ENCODE measurements around the gene RO60.
A peak's percentile ranks its signal among the peaks of the same experiment; 100 is the strongest.

RO60 gene

GRCh38 chr1:193062698-193063463 lies 3.5 kb downstream of the RO60 start:
- no peak for DNase-seq

- no peak for DNase-seq
Measured at GRCh38 chr1:193065954-193066353, 6.5 kb downstream of the RO60 start.

- no peak for DNase-seq
Measured at GRCh38 chr1:193066606-193067005, 7.2 kb downstream of the RO60 start.

GRCh38 chr1:193068013-193068412 lies 8.6 kb downstream of the RO60 start:
- DNase-seq: no peak

GRCh38 chr1:193069748-193070385 lies 10.5 kb downstream of the RO60 start:
- DNase-seq: no peak

- DNase-seq: no peak
Measured at GRCh38 chr1:193070386-193070753, 11.0 kb downstream of the RO60 start.

- DNase-seq: no peak
Measured at GRCh38 chr1:193070942-193071341, 11.5 kb downstream of the RO60 start.

GRCh38 chr1:193077991-193078390 lies 18.6 kb downstream of the RO60 start:
- no peak for DNase-seq

- no peak for DNase-seq
Measured at GRCh38 chr1:193079187-193079586, 19.8 kb downstream of the RO60 start.

GRCh38 chr1:193083365-193084088 lies 24.1 kb downstream of the RO60 start:
- no peak for DNase-seq

- DNase-seq: no peak
Measured at GRCh38 chr1:193085263-193085662, 25.9 kb downstream of the RO60 start.

GRCh38 chr1:193086342-193086741 lies 26.9 kb downstream of the RO60 start:
- no peak for DNase-seq

- DNase-seq: no peak
Measured at GRCh38 chr1:193087893-193088292, 28.5 kb downstream of the RO60 start.

GRCh38 chr1:193090865-193091264 lies 31.5 kb downstream of the RO60 start:
- no peak for DNase-seq

- no peak for DNase-seq
Measured at GRCh38 chr1:193094112-193094511, 34.7 kb downstream of the RO60 start.

GRCh38 chr1:193102662-193103061 lies 43.2 kb downstream of the RO60 start:
- no peak for DNase-seq

GRCh38 chr1:193103759-193104501 lies 44.5 kb downstream of the RO60 start:
- no peak for DNase-seq

GRCh38 chr1:193104502-193104906 lies 45.1 kb downstream of the RO60 start:
- DNase-seq: no peak

GRCh38 chr1:193104907-193105820 lies 45.8 kb downstream of the RO60 start, which contains the start of gene GLRX2:
TSS of gene GLRX2 (minus strand) at chr1:193105414. CDS start at chr1:193105382, 32 bp downstream.
- peak; percentile 63 to 71 for DNase-seq

- DNase-seq: no peak
Measured at GRCh38 chr1:193105821-193106177, 46.4 kb downstream of the RO60 start.

GRCh38 chr1:193108471-193108870 lies 49.1 kb downstream of the RO60 start:
- no peak for DNase-seq

Measured in activated CD4-positive, alpha-beta T cell treated with anti-CD3 and anti-CD28 coated beads, Interleukin-2, amount 50 U/mL, for 4 hours (primary cell).